Keratinocyte (primary cell): ENCODE results near the gene MRPL48. TPM values are rescaled to one million over a fixed set of nuclear protein-coding genes. Genes with fewer than 3 reads are reported as not detected.

Source experiments
- DNase-seq: peaks from one replicate; pipeline ENCODE4 v3.0.0-alpha.2; 2011; ENCODE audit warnings: low read depth, missing footprints, low spot score
- FAIRE-seq: peaks from 2 replicates; lab custom pipeline; 2011; peaks lifted over from hg19 to GRCh38; lab: Jason Lieb, UNC
- H2AFZ ChIP-seq: 2 replicates; pipeline ENCODE4 v1.6.0; 2012; ENCODE audit warnings: low read length, control low read depth, inconsistent platforms; ENCODE audit not compliant: control insufficient read depth
- H3K27ac ChIP-seq: 2 replicates; pipeline ENCODE4 v1.5.1; 2011; ENCODE audit warnings: low read length; ENCODE audit not compliant: control insufficient read depth, insufficient read depth
- H3K27me3 ChIP-seq: 3 replicates; pipeline ENCODE4 v1.6.0; 2011; ENCODE audit warnings: low read length; ENCODE audit not compliant: control insufficient read depth, insufficient read depth; ENCODE audit errors: extremely low read depth
- H3K36me3 ChIP-seq, 2 experiments: 2 replicates in 1 of 2; 3 replicates in 1 of 2; pipeline ENCODE4 v1.5.1; 2011; ENCODE audit warnings: low read length in 2 of 2, mild to moderate bottlenecking in 1 of 2; ENCODE audit not compliant: control insufficient read depth in 2 of 2, insufficient read depth in 2 of 2; ENCODE audit errors: extremely low read depth in 1 of 2
- H3K4me1 ChIP-seq: 3 replicates; pipeline ENCODE4 v1.5.1; 2011; ENCODE audit warnings: low read length; ENCODE audit not compliant: control insufficient read depth, insufficient read depth; ENCODE audit errors: extremely low read depth
- H3K4me2 ChIP-seq: 3 replicates; pipeline ENCODE4 v1.6.0; 2011; ENCODE audit warnings: low read depth, low read length; ENCODE audit not compliant: control insufficient read depth, insufficient read depth; ENCODE audit errors: extremely low read depth
- H3K4me3 ChIP-seq, 3 experiments: fragments of 200-600 bp in 1 of 3; sonication (generic) in 1 of 3; 2 replicates in 2 of 3; 3 replicates in 1 of 3; pipeline ENCODE4 v1.5.1; 2011 to 2016; ENCODE audit warnings: low read length in 3 of 3, mild to moderate bottlenecking in 3 of 3, control low read depth in 2 of 3, inconsistent platforms in 1 of 3, low read depth in 1 of 3, mixed read lengths in 1 of 3, mixed run types in 1 of 3, moderate library complexity in 1 of 3; ENCODE audit not compliant: control insufficient read depth in 2 of 3, insufficient read depth in 2 of 3; ENCODE audit errors: extremely low read depth in 1 of 3
- H3K79me2 ChIP-seq: 2 replicates; pipeline ENCODE4 v1.6.0; 2012; ENCODE audit warnings: low read length; ENCODE audit not compliant: control insufficient read depth, insufficient read depth
- H3K9ac ChIP-seq: 3 replicates; pipeline ENCODE4 v1.6.0; 2011; ENCODE audit warnings: low read length; ENCODE audit not compliant: control insufficient read depth, insufficient read depth; ENCODE audit errors: extremely low read depth
- H3K9me1 ChIP-seq: 3 replicates; pipeline ENCODE4 v1.6.0; 2011; ENCODE audit warnings: low read length; ENCODE audit not compliant: control insufficient read depth, insufficient read depth; ENCODE audit errors: extremely low read depth
- H3K9me3 ChIP-seq: 2 replicates; pipeline ENCODE4 v1.5.1; 2012; ENCODE audit warnings: low read depth, low read length; ENCODE audit not compliant: control insufficient read depth
- H4K20me1 ChIP-seq: 3 replicates; pipeline ENCODE4 v1.6.0; 2011; ENCODE audit warnings: low read length; ENCODE audit not compliant: control insufficient read depth, insufficient read depth; ENCODE audit errors: extremely low read depth
- CTCF ChIP-seq, 3 experiments: IDR thresholded peaks in 1 of 3; conservative IDR thresholded peaks in 1 of 3; optimal IDR thresholded peaks in 1 of 3; 2 replicates in 2 of 3; 3 replicates in 1 of 3; pipeline versions ENCODE3 to v1.5.1; 2011; ENCODE audit warnings: low read length in 3 of 3, mild to moderate bottlenecking in 3 of 3, moderate library complexity in 2 of 3, control low read depth in 1 of 3, inconsistent platforms in 1 of 3; ENCODE audit not compliant: insufficient read depth in 2 of 3; ENCODE audit errors: extremely low read depth in 1 of 3
- EZH2 ChIP-seq: IDR thresholded peaks from one replicate; pipeline ENCODE4 v1.6.1; 2012; ENCODE audit warnings: inconsistent platforms, mild to moderate bottlenecking, low read length, moderate library complexity
- dilution Hi-C: fragments of 300-500 bp; cut with MboI; formaldehyde crosslinking; loops from one replicate; pipeline ENCODE4 v1.7.0; 2020; ENCODE audit warnings: low sequenced_read_pairs; ENCODE audit not compliant: extremely low pct_ligation_motif_present
- polyA plus RNA-seq, 5 experiments: library from polyadenylated mRNA; depleted of rRNA in 3 of 5; stranded (reverse) in 3 of 5; stranded (forward) in 1 of 5; unstranded in 1 of 5; fragments of >200 nt; gene quantifications; 1 replicate in 1 of 5; 2 replicates in 3 of 5; 3 replicates in 1 of 5; pipeline versions ENCODE4 v1.2.1 to v1.2.3, GENCODE V29; 2011 to 2012; ENCODE audit warnings: missing spikeins in 2 of 5, low read depth in 1 of 5, low replicate concordance in 1 of 5

Gene MRPL48
- polyA plus RNA-seq, 1 donor (not counting 4 experiments of a cell fraction or from before 2014, with no cell fraction given): 72.2 TPM

GRCh38 chr11:73810637-73811036 lies 23.0 kb downstream of the MRPL48 start:
- Histone ChIP-seq H3K9ac (no peak overlapping the region), H3K9me3 (no peaks in the 10 kb centered on the region), H3K4me1 (no peaks in the 10 kb centered on the region), H3K79me2 (no peaks in the 10 kb centered on the region), H2AFZ (no peak overlapping the region), H4K20me1 (no peaks in the 10 kb centered on the region), H3K27ac (no peak overlapping the region), H3K36me3 (no peaks in the 10 kb centered on the region), H3K27me3 (no peaks in the 10 kb centered on the region), H3K9me1 (no peaks in the 10 kb centered on the region), H3K4me3 (no peak overlapping the region), H3K4me2 (no peak overlapping the region)
- no peak for TF ChIP-seq EZH2
- no peak for TF ChIP-seq CTCF (optimal IDR thresholded peaks at IDR 0.05 in 1 of 3, IDR thresholded peaks at IDR 0.05 in 1 of 3, conservative IDR thresholded peaks at IDR 0.05 in 1 of 3; ENCODE audit: extremely low read depth in 1 of 3, insufficient read depth in 2 of 3, low read length in 3 of 3)
- dilution Hi-C loops: no loop called here
- no peak for DNase-seq
- no peak for FAIRE-seq

GRCh38 chr11:73812234-73812633 lies 24.6 kb downstream of the MRPL48 start:
- H3K36me3 ChIP-seq: no peaks in the 10 kb centered on the region
- no peaks in the 10 kb centered on the region for H3K79me2 ChIP-seq
- FAIRE-seq: no peak
- H3K9me1 ChIP-seq: no peaks in the 10 kb centered on the region
- no peak overlapping the region for H3K9ac ChIP-seq
- H3K27me3 ChIP-seq: no peaks in the 10 kb centered on the region
- H3K4me2 ChIP-seq: no peak overlapping the region
- dilution Hi-C loops: no loop called here
- H3K27ac ChIP-seq: no peak overlapping the region
- H3K4me3 ChIP-seq: no peak overlapping the region
- no peaks in the 10 kb centered on the region for H3K4me1 ChIP-seq
- TF ChIP-seq EZH2 (no peak), CTCF (optimal IDR thresholded peaks at IDR 0.05 in 1 of 3, IDR thresholded peaks at IDR 0.05 in 1 of 3, conservative IDR thresholded peaks at IDR 0.05 in 1 of 3; ENCODE audit: extremely low read depth in 1 of 3, insufficient read depth in 2 of 3, low read length in 3 of 3) (no peak)
- H3K9me3 ChIP-seq: no peaks in the 10 kb centered on the region
- DNase-seq: no peak
- H2AFZ ChIP-seq: no peak overlapping the region
- H4K20me1 ChIP-seq: no peaks in the 10 kb centered on the region
